ENCODE results near the gene OXER1.

OXER1 gene

GRCh38 chr2:42768706-42769256 is 4.8 kb upstream of the OXER1 start:
- no peak for DNase-seq

GRCh38 chr2:42767899-42768705 is 4.2 kb upstream of the OXER1 start:
- no peak for DNase-seq

GRCh38 chr2:42767080-42767898 is 3.4 kb upstream of the OXER1 start:
- DNase-seq = no peak

GRCh38 chr2:42765686-42766085 is 1.8 kb upstream of the OXER1 start:
- DNase-seq = no peak

GRCh38 chr2:42764901-42765300 is 966 bp upstream of the OXER1 start:
- DNase-seq = no peak

GRCh38 chr2:42762823-42763804 is 821 bp downstream of the OXER1 start:
- no peak for DNase-seq

- no peak for DNase-seq
Measured at GRCh38 chr2:42762155-42762554, 1.8 kb downstream of the OXER1 start.

GRCh38 chr2:42761554-42761953 is 2.4 kb downstream of the OXER1 start:
- no peak for DNase-seq

GRCh38 chr2:42758751-42759150 is 5.2 kb downstream of the OXER1 start:
- no peak for DNase-seq

- DNase-seq = no peak
Measured at GRCh38 chr2:42757981-42758740, 5.8 kb downstream of the OXER1 start.

GRCh38 chr2:42756966-42757513 is 6.9 kb downstream of the OXER1 start:
- DNase-seq = no peak

GRCh38 chr2:42756150-42756775 is 7.7 kb downstream of the OXER1 start:
- no peak for DNase-seq

- DNase-seq = no peak
Measured at GRCh38 chr2:42755191-42755880, 8.6 kb downstream of the OXER1 start.

- no peak for DNase-seq
Measured at GRCh38 chr2:42754776-42755140, 9.2 kb downstream of the OXER1 start.

- DNase-seq = no peak
Measured at GRCh38 chr2:42754021-42754775, 9.7 kb downstream of the OXER1 start.

GRCh38 chr2:42752816-42753813 is 10.8 kb downstream of the OXER1 start:
- no peak for DNase-seq

GRCh38 chr2:42752314-42752713 is 11.6 kb downstream of the OXER1 start:
- DNase-seq = no peak

- no peak for DNase-seq
Measured at GRCh38 chr2:42748840-42749239, 15.1 kb downstream of the OXER1 start.
